Adipose tissue (tissue), 3 donors: Measurements from ENCODE around the gene HAL. TPM values are rescaled to one million over a fixed set of nuclear protein-coding genes. Genes with fewer than 3 reads are reported as not detected.
"Not testable (repeated sequence)": the region's sequence is repeated elsewhere in the genome, so short reads cannot be mapped to it uniquely, and the experiment has no call there.

Experiments used
- H3K27ac ChIP-seq: one replicate; pipeline ENCODE4 v1.5.1; 2013; ENCODE audit warnings: low read depth, low read length
- WGBS, 3 donors: extraction: QIAGEN DNeasy Blood & Tissue Kit; methylation state at CpG; one replicate each; pipeline ENCODE4 v1.1.7; 2013; 5-methylcytosine and 5-hydroxymethylcytosine counted together
- polyA plus RNA-seq, 3 donors: library from polyadenylated mRNA; stranded (reverse); fragments of 200-250 nt; gene quantifications; one replicate each; pipeline ENCODE4 v1.2.3, GENCODE V29; 2013
- donor health status: healthy with polysubstance abuse.
- donor health status: Bipolar disorder and iron deficiency.
- donor health status: healthy.

Gene HAL
- polyA plus RNA-seq, 3 donors = 0.30 to 3.7 (median 1.8) TPM

- H3K27ac ChIP-seq = no peak overlapping the region
- WGBS, 3 donors = 80 to 85% (median 81%) methylated on average over 14 of the region's 14 CpGs
Measured at GRCh38 chr12:95986635-95987570, 9.2 kb downstream of the HAL start.

GRCh38 chr12:95984682-95985081 is 11.5 kb downstream of the HAL start:
- no peak overlapping the region for H3K27ac ChIP-seq
- WGBS, 3 donors = 60 to 93% (median 76%) methylated on average over 1 of the region's 1 CpG

- H3K27ac ChIP-seq = no peak overlapping the region
- WGBS, 3 donors = 71 to 84% (median 75%) methylated on average over 1 of the region's 1 CpG
Measured at GRCh38 chr12:95982602-95983001, 13.5 kb downstream of the HAL start.

GRCh38 chr12:95980437-95980836 is 15.7 kb downstream of the HAL start:
- no peak overlapping the region for H3K27ac ChIP-seq
- 88 to 96% (median 94%) methylated on average over 5 of the region's 5 CpGs for WGBS, 3 donors

GRCh38 chr12:95978774-95979173 is 17.4 kb downstream of the HAL start:
- H3K27ac ChIP-seq = no peak overlapping the region
- WGBS, 3 donors = 75 to 95% (median 94%) methylated on average over 3 of the region's 3 CpGs

- 86 to 94% (median 91%) methylated on average over 5 of the region's 5 CpGs for WGBS, 3 donors
- H3K27ac ChIP-seq = no peak overlapping the region
Measured at GRCh38 chr12:95978351-95978750, 17.8 kb downstream of the HAL start.

- WGBS, 3 donors = 86 to 89% (median 87%) methylated on average over 11 of the region's 11 CpGs
- no peak overlapping the region for H3K27ac ChIP-seq
Measured at GRCh38 chr12:95977764-95978305, 18.3 kb downstream of the HAL start.

GRCh38 chr12:95976416-95976832 is 19.7 kb downstream of the HAL start:
- WGBS, 3 donors = 94 to 95% (median 94%) methylated on average over 8 of the region's 8 CpGs
- no peak overlapping the region for H3K27ac ChIP-seq

GRCh38 chr12:95975491-95975890 is 20.7 kb downstream of the HAL start:
- WGBS, 3 donors = 86 to 90% (median 87%) methylated on average over 4 of the region's 4 CpGs
- no peak overlapping the region for H3K27ac ChIP-seq

- H3K27ac ChIP-seq = no peak overlapping the region
- WGBS, 3 donors = 41 to 60% (median 54%) methylated on average over 2 of the region's 2 CpGs
Measured at GRCh38 chr12:95974358-95974757, 21.8 kb downstream of the HAL start.

- H3K27ac ChIP-seq = no peak overlapping the region
- 53 to 71% (median 63%) methylated on average over 4 of the region's 4 CpGs for WGBS, 3 donors
Measured at GRCh38 chr12:95972832-95973456, 23.2 kb downstream of the HAL start.

GRCh38 chr12:95970905-95971304 is 25.2 kb downstream of the HAL start:
- no peak overlapping the region for H3K27ac ChIP-seq
- WGBS, 3 donors = 64 to 76% (median 70%) methylated on average over 7 of the region's 7 CpGs

- 95 to 97% (median 96%) methylated on average over 22 to 27 of the region's 28 CpGs for WGBS, 3 donors
- H3K27ac ChIP-seq = not testable (repeated sequence)
Measured at GRCh38 chr12:95969116-95969515, 27.0 kb downstream of the HAL start.

- 98 to 99% (median 99%) methylated on average over 2 of the region's 2 CpGs for WGBS, 3 donors
- H3K27ac ChIP-seq = no peak overlapping the region
Measured at GRCh38 chr12:95967301-95967700, 28.8 kb downstream of the HAL start.

- WGBS, 3 donors = 39 to 88% (median 69%) methylated on average over 7 of the region's 7 CpGs
- no peak overlapping the region for H3K27ac ChIP-seq
Measured at GRCh38 chr12:95966287-95966870, 29.8 kb downstream of the HAL start.

- H3K27ac ChIP-seq = no peak overlapping the region
- 60 to 93% (median 71%) methylated on average over 2 of the region's 2 CpGs for WGBS, 3 donors
Measured at GRCh38 chr12:95963096-95963495, 33.0 kb downstream of the HAL start.

- no peak overlapping the region for H3K27ac ChIP-seq
- whole genome bisulfite sequencing, 3 donors = 67 to 79% (median 74%) methylated on average over 7 of the region's 7 CpGs
Measured at GRCh38 chr12:95962222-95962621, 33.9 kb downstream of the HAL start.

GRCh38 chr12:95960241-95960640 is 35.9 kb downstream of the HAL start:
- 58% methylated on average over 5 of the region's 5 CpGs for WGBS, 3 donors
- H3K27ac ChIP-seq = no peak overlapping the region

GRCh38 chr12:95959107-95959506 is 37.0 kb downstream of the HAL start:
- WGBS, 3 donors = 53 to 65% (median 59%) methylated on average over 1 of the region's 1 CpG
- no peak overlapping the region for H3K27ac ChIP-seq
